Inflammatory macrophage treated with lipopolysaccharide for 4 hours (primary cell): ENCODE results near the gene DENND5A.
"Not testable (repeated sequence)": the region's sequence is repeated elsewhere in the genome, so short reads cannot be mapped to it uniquely, and the experiment has no call there.

Experiments used
- DNase-seq: peaks from one replicate; pipeline ENCODE4 v3.0.0-alpha.2; 2020

Gene DENND5A

GRCh38 chr11:9210224-9210921 is 54.8 kb downstream of the DENND5A start:
- no peak for DNase-seq

- DNase-seq, result not testable (repeated sequence)
These were observed 55.5 kb downstream of the DENND5A start for GRCh38 chr11:9209604-9210003.

GRCh38 chr11:9208726-9209501 is 56.2 kb downstream of the DENND5A start:
- DNase-seq, result no peak

- no peak for DNase-seq
These were observed 57.9 kb downstream of the DENND5A start for GRCh38 chr11:9207229-9207628.

- no peak for DNase-seq
These were observed 58.7 kb downstream of the DENND5A start for GRCh38 chr11:9206496-9206895.

GRCh38 chr11:9203691-9204311 is 61.3 kb downstream of the DENND5A start:
- DNase-seq, result no peak

- DNase-seq, result no peak
These were observed 63.6 kb downstream of the DENND5A start for GRCh38 chr11:9201372-9202162.

- DNase-seq, result no peak
These were observed 64.7 kb downstream of the DENND5A start for GRCh38 chr11:9200471-9200870.

GRCh38 chr11:9193316-9193715 is 71.8 kb downstream of the DENND5A start:
- no peak for DNase-seq

- peak; percentile 27 for DNase-seq
These were observed 72.6 kb downstream of the DENND5A start for GRCh38 chr11:9192561-9192960.

GRCh38 chr11:9190326-9191016 is 74.7 kb downstream of the DENND5A start:
- not testable (repeated sequence) for DNase-seq

GRCh38 chr11:9188860-9189259 is 76.3 kb downstream of the DENND5A start:
- DNase-seq, result not testable (repeated sequence)

- no peak for DNase-seq
These were observed 77.5 kb downstream of the DENND5A start for GRCh38 chr11:9187616-9188015.

GRCh38 chr11:9184516-9184915 is 80.6 kb downstream of the DENND5A start:
- peak; percentile 63 for DNase-seq

- no peak for DNase-seq
These were observed 82.8 kb downstream of the DENND5A start for GRCh38 chr11:9182180-9182871.

GRCh38 chr11:9180784-9181183 is 84.4 kb downstream of the DENND5A start:
- no peak for DNase-seq

GRCh38 chr11:9179141-9179540 is 86.0 kb downstream of the DENND5A start:
- DNase-seq, result no peak

- DNase-seq, result no peak
These were observed 86.4 kb downstream of the DENND5A start for GRCh38 chr11:9178716-9179115.

- DNase-seq, result no peak
These were observed 87.6 kb downstream of the DENND5A start for GRCh38 chr11:9177438-9178091.

GRCh38 chr11:9176550-9176949 is 88.6 kb downstream of the DENND5A start:
- no peak for DNase-seq

GRCh38 chr11:9176136-9176535 is 89.0 kb downstream of the DENND5A start:
- DNase-seq, result no peak
